Testis (tissue), 2 donors: ENCODE data around the gene PLA2G4F.

ENCODE experiments used
- CTCF ChIP-seq, 3 experiments: fragments of 450-650 bp in 2 of 3; fragments of 200-600 bp in 1 of 3; sonication (generic) in 1 of 3; IDR thresholded peaks; one replicate each; pipeline ENCODE4 v1.5.1; 2016 to 2019; ENCODE audit warnings: antibody characterized with exemption in 3 of 3, mild to moderate bottlenecking in 2 of 3, moderate library complexity in 1 of 3
- POLR2A ChIP-seq: fragments of 450-650 bp; IDR thresholded peaks from one replicate; pipeline ENCODE4 v1.6.1; 2017; ENCODE audit warnings: antibody characterized with exemption, mild to moderate bottlenecking, moderate library complexity

GRCh38 chr15:42133356-42133755, 23.1 kb downstream of the PLA2G4F start:
- TF ChIP-seq CTCF (IDR thresholded peaks at IDR 0.05) (no peak), POLR2A (no peak)
